SH-SY5Y (cell line): ENCODE results near the gene MTHFSD.

ENCODE experiments used
- GATA2 ChIP-seq: IDR thresholded peaks from 2 replicates; pipeline ENCODE4 v1.6.1; 2011; ENCODE audit warnings: mild to moderate bottlenecking, low read depth, low read length
- GATA3 ChIP-seq: IDR thresholded peaks from 2 replicates; pipeline ENCODE4 v1.6.1; 2011; ENCODE audit warnings: low read depth, mild to moderate bottlenecking, low read length, moderate library complexity

GRCh38 chr16:86573646-86574508, 18.8 kb upstream of the MTHFSD start:
- TF ChIP-seq GATA3 (no peak), GATA2 (no peak)
